Kidney capillary endothelial cell (primary cell): ENCODE data around the gene ADPRH.
"Not testable (repeated sequence)": the region's sequence is repeated elsewhere in the genome, so short reads cannot be mapped to it uniquely, and the experiment has no call there.

Experiments
- DNase-seq: peaks from one replicate; pipeline ENCODE4 v3.0.0-alpha.2; 2018; ENCODE audit warnings: low spot score

ADPRH gene

GRCh38 chr3:119579366-119580066, at the start of gene ADPRH:
ADPRH (plus strand) TSS chr3:119579492; CDS start chr3:119582170, 2,678 bp downstream.
- DNase-seq = peak; percentile 69

GRCh38 chr3:119529883-119530282, 49.4 kb upstream of the ADPRH start:
- DNase-seq = no peak

DNA sequence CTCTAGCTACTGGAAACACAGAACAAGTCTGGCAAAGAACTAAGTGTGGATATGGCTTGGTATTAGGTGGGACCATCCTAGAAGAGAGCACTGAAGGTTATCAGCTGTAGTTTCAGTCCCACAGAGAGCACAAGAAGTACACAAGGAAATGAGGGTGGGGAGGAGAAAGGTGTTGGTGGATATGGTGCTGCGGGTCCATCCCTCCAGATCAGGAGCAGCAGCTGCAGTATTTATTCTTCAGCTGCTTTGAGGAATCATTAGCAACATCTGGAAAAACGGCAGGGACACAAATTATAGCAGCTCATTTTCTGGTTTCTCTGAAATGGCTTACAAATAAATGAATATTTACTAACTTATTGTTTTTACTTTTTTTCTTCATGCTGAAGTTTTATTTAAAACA, 48.8 kb upstream of the ADPRH start:
- no peak for DNase-seq

DNA sequence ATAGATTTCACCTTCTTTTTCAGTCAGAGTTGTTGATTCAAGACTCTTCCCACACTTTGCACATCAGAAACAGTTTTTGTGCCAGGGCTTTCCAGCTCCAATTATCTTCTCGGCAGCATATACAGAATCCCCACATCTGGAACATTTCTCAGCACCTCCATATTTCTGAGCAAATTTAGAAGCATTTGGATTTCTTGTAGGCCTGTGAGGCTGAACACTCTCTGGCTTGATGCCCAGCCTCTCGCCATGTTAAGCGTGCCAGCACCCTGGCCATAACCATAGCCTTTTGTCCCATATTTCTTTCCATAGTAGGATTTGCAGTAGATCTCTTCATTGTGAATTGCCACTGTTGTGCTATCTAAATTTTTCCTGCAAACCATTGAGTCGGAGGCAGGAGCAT, 48.1 kb upstream of the ADPRH start:
- DNase-seq = no peak

GRCh38 chr3:119534296-119534695, 45.0 kb upstream of the ADPRH start:
- no peak for DNase-seq

DNA sequence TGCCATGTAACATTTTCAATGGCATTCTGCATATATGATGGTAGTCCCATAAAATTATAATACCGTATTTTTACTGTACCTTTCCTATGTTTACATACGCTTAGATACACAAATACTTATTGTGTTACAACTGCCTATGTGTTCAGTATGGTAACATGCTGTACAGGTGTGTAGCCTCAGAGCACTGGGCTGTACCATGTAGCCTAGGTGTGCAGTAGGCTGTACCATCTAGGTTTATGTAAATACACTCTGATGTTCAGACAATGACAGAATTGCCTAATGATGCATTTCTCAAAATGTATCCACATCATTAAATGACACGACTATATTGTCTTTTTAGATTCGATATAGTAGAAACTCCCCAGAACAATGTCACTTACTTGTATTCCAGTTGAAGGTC, 42.5 kb upstream of the ADPRH start:
- no peak for DNase-seq

DNA sequence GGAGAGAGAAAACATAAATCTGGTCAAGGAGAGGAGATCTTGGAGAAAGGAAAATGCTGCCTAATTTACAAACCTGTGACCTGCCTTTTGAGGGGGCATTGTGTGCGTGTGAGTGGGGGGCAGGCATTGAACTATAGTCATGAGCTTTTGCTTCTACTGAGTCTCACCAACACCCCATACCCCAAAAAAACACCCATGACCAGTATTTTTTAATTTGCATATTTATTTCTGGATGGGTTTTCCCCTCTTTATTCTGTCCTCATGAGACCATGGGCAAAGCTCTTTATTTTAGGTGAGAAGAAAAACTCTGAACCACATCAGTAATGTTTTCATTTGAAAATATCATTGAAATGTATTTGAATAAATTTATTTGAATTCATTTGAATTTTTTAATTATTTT, 40.5 kb upstream of the ADPRH start:
- no peak for DNase-seq

GRCh38 chr3:119541547-119541946, 37.7 kb upstream of the ADPRH start:
- no peak for DNase-seq

DNA sequence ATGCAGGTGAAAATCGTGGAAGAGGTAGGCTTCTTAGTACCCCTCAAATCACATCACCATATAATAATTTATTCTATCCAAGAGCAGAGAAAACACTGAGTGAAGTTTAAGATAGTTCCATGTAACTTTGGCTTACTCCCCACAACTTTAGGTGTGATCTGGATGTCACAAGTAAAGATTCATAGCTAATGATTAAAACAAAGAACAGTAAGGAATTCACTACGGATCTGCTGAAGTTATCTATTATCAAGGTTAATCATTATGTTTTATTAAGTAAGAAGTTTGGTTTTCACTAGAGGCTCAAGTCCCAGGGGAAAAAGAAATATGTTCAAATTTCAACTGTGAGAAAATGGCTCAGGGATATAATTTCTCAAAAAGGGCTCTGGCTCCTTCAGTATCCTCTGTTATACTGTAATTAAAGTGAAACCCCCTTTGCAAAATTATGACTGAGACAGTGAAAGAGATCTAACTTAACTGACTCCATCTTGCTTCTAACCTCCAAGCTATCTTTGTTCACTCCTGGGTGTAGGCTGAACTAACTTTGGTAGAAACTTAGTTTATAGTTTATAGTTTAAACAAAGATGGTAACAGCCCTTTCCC, 37.0 kb upstream of the ADPRH start:
- DNase-seq = no peak

- no peak for DNase-seq
Observed at GRCh38 chr3:119543147-119543546, 36.1 kb upstream of the ADPRH start.

- no peak for DNase-seq
Observed at GRCh38 chr3:119547227-119547626, 32.1 kb upstream of the ADPRH start.

- DNase-seq = no peak
Observed at GRCh38 chr3:119548341-119548740, 31.0 kb upstream of the ADPRH start.

DNA sequence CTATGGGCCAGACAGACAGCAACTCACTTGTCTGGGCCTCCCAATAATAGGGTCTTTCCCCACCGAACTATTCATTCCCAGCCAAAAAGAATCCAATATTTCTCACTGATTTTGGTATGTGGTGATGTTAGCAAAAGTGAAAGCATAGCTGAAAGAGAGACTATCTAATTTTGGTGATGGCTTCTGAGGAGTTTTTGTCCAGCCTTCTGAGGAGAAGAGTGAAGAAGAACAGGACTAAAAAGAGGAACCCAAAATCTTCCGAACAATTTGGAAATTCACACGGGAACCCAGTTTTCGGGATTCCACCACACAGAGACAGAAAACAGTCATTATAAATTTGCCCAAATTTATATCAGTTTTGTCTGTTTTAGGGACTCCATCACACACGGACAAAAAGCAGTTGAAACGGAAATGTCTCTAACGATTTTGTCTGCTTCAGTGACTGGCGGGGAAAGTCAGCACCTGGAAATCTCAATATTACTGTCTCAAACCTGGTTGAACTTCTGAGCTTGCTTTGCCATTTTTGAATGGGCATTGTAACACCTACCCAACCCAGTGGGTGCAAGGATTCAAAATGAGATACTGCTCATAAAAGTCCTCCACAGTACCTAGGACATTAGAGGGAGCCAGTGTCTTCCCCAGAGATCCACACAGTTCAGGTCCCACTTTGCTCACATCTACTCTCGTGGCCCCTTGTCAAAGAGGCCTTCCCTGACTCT, 28.9 kb upstream of the ADPRH start:
- DNase-seq = no peak

DNA sequence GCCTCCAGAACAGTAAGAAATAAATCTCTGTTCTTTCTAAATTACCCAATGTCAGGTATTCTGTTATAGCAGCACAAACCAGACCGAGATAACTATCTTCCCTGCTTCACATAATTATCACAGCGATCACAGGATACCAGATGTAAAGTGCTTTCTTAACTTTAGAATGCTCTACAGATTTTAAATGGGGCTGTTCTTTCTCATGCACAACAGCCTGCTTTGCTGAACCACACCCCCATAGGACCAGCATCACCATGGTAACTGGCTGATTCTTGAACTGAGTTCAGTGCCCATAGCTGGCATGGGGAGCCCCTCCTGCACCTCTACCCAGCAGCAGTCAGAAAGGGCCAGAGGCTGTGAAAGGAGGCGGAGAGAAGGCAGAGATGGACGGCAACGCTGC, 27.7 kb upstream of the ADPRH start:
- no peak for DNase-seq

- DNase-seq = not testable (repeated sequence)
Observed at GRCh38 chr3:119552928-119553327, 26.4 kb upstream of the ADPRH start.

DNA sequence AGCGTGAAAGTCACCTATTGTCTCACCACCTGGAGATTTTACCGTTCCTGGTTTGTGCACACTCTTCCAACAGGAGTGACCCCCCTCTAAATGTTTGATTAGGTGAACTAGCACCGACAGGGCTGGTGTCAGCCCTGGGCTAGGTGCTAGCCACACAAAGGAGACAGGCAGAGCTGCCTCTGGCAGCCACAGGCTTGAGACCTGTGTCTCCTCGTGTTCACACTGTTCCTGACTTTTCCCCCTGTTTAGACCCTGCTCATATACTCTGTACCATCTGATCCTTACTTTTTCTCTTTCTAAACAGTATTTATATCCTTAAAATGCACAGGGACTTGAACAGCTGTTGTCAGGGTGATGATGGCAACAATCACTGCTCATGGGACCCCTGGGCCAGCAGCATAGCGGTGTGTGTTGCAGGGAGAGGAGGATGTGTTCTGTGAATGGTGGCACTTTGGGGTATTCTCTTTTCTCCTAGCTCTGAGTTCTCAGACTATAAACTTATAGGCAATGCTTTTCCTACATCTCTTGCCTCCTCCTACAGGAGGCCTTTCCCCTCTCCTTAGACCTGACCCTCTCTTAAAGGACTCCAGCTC, 25.4 kb upstream of the ADPRH start:
- DNase-seq = no peak

- no peak for DNase-seq
Observed at GRCh38 chr3:119555309-119555735, 24.0 kb upstream of the ADPRH start.

- DNase-seq = no peak
Observed at GRCh38 chr3:119555929-119556328, 23.4 kb upstream of the ADPRH start.

GRCh38 chr3:119557192-119557876, 22.0 kb upstream of the ADPRH start:
- no peak for DNase-seq

DNA sequence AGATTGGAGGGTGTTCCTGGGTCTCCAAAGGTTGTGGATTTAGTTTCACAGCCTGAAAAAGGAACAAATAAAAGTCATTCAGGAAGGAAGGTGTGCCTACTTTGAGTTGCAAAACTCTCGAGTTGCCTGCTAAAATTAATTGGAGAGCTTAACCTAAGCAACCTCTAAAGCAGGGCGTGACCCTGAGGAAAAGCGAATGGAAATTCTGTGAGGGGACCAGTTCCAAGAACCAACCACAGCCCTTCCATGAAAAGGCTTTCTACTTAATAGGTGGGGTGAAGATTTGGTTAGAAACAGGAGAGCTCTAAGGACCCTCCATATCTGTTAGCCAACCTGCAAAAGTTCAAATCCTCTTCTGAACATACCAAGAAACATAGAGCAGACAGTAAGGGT, 21.4 kb upstream of the ADPRH start:
- DNase-seq = no peak

GRCh38 chr3:119558626-119559317, 20.5 kb upstream of the ADPRH start:
- no peak for DNase-seq
